NCI-H2107 treated with DMSO at 0.1 percent for 48 hours (cell line): ENCODE measurements around the gene ADGRL3.
"Not testable (repeated sequence)": the region's sequence is repeated elsewhere in the genome, so short reads cannot be mapped to it uniquely, and the experiment has no call there.

Experiments
- DNase-seq: peaks from one replicate; lab custom pipeline; 2025; ENCODE audit not compliant: unreplicated experiment; lab: John Stamatoyannopoulos, UW

The ADGRL3 gene

DNA sequence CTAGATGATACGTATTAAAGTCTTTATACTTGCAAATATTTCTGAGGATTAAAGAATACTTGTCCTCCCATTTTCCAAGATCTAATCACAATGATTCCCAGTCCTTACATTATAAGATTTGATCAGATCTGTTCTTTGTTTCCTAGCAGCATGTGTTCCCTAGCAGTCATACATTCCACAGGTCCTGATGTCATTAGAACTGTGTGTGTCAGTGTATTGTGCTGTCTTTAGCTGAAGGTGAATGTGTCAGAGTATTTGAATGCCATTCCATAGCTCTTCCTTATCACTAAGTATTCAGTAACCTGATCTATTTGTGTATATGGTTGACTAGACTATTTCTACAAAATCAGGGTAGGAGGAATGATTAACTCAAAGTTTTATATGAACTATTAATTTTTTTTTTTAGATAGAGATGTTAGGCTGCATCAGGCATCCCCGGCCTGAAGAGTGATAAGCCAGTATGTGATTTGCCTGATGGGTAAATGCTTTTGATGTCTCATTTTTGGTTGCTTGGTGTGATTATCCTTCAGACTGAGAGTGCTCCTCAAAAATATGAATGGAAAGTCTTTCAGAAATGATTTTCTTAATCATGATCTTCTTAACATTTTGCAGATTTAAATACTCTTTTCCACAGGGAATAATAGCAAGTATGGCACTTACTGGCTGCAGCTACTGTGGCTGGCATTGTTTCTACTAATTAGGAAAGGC is 4.4 kb downstream of the ADGRL3 start:
- peak; percentile 15 for DNase-seq

DNA sequence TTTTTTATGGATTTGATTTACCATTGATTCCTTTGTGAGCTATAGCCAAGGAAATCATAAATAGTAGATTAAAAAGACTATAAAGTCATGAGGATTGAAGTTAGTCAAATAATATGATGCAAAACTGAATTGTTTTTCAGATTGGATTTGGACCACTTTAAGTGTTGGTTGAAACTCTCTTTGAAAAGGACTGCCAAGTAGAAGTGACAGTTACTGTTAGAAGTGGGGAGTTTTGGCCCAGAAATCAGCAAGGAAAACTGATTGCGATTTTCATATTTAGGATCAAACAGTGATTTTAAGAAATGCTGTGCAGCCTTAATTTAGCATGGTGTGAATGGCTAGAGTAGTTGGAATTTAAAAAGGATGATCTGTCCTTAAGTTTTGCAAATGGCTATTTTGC is 4.9 kb downstream of the ADGRL3 start:
- no peak for DNase-seq

DNA sequence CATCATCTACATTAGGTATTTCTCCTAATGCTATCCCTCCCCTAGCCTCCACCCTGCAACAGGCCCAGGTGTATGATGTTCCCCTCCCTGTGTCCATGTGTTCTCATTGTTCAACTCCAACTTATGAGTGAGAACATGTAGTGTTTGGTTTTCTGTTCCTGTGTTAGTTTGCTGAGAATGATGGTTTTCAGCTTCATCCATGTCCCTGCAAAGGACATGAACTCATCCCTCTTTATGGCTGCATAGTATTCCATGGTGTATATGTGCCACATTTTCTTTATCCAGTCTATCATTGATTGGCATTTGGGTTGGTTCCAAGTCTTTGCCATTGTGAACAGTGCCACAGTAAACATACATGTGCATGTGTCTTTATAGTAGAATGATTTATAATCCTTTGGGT is 7.0 kb downstream of the ADGRL3 start:
- not testable (repeated sequence) for DNase-seq

DNA sequence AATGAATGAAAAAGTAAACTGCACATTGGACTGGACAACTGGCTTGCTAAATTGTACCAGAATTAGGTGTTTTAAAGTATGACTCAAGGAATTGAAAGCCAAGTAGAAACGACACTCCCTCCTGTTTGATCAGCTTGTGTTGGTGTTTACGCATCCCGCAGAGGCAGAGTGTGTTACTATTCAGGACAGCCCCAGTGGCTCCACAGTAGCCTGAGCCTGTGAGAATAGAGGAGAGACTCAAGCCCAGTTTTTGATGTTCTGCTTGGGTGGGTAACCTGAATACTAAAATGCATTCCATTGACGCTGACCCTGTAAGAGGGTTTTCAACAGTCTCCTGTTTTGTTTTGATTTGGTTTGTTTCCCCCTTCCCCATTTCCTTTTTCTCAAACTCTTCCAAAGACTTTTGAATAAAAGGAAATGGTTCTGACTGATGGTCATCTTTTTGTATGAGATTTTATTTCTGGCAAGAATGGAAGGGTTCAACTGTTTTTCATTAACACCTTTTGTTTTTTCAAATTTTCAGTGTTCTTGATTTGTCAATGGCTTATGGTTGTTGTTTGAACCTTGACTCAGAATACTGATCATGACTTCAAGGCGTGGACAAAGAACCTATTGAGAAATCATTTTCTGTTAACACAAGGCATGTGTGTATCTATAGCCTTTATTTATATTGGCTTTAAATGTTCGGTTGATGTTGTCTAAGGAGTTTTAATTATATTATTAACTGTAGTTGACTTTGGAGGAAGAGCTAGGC is 10.2 kb downstream of the ADGRL3 start:
- DNase-seq = no peak

DNA sequence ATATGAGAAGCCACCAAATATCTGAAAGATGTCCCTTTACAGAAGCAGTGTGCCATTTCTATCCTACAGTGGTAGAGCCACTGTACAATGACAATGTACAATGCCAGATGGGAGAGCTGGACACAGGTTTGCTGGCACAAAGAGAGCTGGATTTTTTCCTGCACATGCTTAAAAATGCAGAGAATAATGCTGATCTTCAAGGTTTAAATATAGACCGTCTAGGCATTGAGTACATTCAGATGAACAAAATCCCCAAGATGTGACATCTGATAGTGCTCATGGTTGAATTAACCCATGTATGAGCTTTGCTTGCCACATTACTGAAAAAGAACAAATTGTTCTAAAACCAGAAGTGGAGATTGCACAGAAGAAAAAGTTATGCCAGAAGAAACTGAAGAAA is 11.7 kb downstream of the ADGRL3 start:
- DNase-seq = no peak

DNA sequence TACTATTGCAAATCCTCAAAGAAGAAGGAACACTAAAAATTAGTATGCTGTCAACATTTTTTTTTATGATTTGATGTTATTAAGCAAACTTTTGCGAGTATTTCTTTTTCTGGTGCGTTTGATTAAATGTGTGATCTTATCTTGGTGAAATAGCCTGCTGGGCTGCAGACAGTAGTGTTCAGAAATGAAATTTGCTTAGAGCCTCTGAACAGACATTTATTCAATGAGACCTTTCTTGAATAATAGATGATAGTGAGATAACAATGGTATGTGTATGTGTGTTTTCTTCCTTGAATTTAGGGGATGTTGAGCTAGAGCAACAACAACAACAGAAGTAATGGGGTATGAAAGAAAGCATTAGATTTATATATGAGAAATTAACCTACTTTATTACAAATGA is 12.7 kb downstream of the ADGRL3 start:
- DNase-seq = no peak

DNA sequence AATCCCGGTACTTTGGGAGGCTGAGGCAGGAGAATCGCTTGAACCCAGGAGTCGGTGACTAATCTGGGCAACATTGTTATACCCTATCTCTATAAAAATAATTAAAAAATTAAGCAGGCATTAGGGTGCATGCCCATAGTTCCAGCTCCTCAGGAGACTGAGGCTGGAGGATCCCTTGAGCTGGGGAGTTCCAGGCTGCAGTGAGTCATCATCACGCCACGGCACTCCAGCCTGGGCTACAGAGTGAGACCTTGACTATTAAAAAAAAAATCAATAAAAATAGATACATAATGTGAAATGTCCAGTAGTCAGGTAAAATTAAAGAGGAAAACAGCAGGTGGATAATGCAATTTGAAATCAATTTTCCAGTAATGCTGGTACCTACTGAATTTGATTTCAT is 14.6 kb downstream of the ADGRL3 start:
- DNase-seq = no peak

DNA sequence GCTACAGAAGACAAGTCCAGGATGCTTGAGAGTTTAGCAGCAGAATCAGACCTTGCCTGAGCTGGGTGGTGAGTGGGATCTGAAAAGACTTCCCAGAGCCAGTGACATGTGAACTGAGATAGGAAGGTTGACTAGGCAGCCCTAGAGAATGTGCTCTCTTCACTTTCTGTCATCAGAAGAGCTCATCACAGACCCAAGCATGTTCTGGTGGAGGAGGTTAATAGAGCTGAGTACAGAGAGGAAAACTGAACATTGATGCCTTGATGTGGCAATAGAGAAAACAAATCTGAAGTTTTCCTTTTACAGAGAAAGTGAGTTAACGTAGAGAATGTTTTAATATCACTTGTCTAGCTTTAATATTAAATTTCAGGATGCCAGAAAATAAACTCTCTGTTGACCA is 17.1 kb downstream of the ADGRL3 start:
- DNase-seq = no peak

DNA sequence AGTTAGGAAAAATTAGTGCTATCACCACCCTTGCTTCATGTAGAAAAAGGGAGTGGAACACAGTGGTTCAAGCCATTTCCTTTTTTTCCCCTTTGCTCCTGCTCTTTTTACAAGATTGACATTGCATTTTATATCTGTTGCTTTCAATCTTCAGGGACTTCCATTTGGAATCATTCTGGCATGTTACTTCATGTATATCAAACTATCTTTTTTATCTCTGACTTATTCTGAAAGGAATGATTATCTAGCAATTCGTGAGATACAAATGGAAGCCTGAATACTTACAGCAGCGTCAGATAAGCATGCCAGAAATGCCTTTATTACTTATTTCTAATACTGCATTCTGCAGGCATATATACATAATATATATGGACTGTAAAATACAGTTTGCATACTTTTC is 20.4 kb downstream of the ADGRL3 start:
- DNase-seq = no peak

DNA sequence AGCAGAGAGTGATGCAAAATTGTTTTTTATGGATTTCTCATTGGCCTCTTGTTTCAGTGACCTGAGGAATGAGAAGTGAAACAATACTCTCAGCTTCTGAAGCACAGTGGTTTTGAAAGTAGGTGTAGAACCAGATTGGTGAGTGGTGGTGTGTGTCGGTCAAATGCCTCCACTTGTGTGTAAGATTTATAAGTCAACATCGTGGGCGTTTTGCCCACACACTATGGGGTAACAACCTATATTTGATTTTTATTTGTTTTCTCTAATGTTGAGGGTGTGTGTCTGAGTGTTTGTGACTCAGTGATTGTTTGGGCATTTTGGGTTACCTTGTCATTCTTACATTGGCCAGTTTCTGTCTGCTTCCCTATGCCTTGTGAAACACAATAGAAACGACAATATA is 23.3 kb downstream of the ADGRL3 start:
- no peak for DNase-seq

DNA sequence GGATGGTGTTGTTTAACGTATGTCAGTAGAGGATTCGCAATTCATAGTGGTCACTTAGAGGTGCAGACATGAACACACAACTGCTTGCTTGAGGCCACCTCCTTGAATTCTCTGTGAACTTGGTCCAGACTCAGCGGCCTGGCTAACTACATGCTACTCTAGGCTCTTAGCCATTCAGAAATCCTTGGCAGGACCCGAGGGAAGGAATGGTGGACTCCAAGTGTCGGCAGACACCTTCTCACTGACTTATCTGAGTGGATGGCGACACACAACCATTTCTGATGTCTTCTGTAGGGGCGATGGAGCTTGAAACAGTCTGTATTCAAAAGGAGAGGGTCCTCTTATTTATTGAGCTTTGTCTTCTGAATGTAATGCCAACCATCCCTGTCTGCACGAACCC is 24.4 kb downstream of the ADGRL3 start:
- no peak for DNase-seq

DNA sequence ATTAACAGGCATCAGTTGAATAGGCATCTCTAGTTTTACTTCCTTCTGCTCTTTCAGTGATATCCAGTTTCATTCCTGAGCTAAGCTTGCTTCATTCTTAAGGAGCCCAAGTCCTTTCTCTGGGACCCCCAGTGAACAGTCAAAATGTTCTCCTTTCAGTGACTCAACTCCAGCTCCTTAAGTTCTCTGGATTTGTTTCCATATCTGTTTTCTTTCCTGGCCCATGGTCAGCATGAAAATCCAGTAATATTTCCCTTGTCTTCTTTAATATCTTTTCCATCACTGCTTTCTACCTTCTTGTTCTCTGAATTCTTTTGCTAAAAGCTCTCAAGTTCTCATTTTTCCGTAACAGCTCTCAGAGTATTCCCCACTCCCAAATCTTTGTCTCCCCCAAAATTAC is 25.5 kb downstream of the ADGRL3 start:
- DNase-seq = no peak

DNA sequence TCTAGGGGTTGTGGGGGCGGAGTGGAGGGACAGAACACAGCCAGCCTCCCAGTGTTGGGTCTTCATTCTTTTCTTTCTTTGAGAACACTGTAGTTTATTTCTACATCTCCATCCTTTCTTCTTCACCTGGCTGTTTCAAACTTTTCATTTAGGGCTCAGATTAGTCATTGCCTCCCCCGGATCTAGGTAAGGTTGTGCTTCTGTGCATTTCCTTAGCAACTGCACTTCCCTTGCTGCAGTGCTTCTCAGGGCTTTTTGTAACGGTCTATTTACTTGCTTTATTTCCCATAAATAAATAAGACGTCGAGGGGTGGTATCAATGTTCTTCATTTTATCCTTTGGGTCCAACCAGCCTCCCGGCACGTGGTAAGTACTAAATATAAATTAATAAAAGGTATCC is 31.3 kb downstream of the ADGRL3 start:
- DNase-seq = no peak

DNA sequence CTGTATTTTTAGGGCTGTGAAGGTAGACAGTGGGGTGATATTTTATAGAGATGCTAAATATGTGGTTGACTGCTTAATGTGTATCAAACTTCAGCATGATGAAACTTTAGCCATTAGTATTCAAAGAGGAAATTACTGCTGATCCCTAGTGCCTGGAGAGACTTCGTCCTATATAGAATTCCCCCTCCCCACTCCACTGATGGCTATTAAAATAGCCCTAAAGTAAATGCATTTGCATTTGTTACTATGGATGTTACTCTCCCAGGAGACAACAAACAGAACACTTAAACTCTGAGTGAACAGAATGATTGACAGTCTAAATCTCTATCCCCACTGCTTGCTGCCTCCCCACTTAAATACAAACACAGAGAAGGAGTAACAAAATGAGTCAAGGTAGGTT is 39.1 kb downstream of the ADGRL3 start:
- peak; percentile 25 for DNase-seq

DNA sequence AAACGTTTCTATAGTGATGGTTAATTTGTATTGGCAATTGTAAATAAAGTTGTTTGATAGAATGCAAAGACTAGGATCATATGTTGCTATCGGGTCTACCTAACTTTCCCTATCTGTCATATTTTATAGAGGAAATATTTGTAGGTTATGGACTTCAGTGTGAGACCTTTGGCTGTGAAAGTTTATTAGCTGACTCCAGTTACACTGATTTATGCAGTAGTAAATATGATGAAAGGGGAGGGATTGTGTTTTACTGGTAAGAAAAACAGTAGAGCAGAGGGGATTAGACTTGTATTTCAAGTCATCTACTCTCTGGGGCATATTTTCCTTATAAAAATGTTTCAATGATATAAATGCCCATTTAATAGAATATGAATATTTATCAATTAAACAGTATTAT is 43.8 kb downstream of the ADGRL3 start:
- DNase-seq = no peak

DNA sequence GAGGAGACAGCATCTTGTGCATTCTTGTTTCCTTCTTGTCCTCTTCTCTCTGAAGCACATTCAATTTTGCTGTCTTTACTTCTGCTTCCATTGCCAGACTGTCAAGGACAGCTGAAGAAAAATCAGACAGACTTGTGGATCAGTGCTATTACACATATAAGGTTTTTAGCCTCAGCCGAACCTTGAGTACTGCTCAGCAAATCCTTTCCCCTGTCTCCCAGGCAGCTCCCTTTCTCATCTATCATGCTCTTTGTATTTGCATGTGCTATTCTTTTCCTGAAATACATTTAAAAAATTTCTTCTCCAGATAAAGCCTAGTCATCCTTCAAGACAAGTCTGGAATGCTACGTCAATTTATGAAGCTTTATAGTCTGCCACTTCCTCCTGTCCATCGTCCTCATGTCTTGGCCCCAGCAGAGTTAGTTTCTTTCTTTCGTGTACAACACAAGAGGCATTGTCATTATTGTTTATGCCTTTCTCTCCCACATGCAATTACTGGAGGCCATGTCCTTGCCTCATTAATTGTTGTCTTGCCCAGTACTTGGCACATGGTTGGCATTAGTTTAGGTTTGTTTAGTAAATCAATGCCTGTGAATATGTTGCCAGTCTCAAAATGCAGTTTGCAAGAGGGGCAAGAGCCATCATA is 45.1 kb downstream of the ADGRL3 start:
- no peak for DNase-seq

DNA sequence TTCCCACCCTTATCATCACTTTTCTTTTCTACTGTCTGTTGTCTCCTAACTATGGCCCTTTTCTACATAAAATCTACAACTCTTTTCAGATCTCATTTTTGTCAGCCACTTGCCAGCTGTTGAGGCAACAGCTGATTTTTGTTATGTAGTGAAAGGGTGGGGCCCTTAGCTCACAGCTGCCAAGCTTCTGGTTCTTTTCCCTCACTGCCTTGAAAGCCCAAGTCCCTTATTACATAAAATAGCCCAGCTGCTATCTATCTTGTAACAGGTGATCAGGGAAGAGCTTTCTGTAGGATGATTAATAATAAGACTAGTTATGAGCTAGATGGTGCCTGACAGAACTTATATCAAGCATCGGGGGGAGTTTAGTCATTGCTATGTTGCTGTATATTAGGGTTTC is 45.9 kb downstream of the ADGRL3 start:
- no peak for DNase-seq

DNA sequence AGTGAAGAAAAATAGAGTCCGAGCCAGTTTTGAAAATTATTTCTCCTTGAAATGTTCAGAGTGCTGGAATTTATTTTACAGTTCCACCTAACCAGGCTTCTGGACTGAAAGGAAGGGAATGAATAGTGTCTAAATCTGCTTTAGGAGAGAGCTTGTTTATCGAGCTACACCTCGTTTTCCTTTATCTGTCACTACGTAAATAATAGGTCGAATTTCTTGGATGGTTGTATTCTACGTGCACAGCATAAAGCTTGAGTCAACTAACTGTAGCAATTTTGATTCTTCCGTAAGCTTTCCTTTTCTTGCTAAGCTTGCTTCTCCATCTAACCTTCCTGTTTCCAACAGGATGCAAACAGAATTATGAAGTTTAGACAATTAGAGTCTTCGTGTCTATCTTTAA is 48.6 kb downstream of the ADGRL3 start:
- DNase-seq = no peak

DNA sequence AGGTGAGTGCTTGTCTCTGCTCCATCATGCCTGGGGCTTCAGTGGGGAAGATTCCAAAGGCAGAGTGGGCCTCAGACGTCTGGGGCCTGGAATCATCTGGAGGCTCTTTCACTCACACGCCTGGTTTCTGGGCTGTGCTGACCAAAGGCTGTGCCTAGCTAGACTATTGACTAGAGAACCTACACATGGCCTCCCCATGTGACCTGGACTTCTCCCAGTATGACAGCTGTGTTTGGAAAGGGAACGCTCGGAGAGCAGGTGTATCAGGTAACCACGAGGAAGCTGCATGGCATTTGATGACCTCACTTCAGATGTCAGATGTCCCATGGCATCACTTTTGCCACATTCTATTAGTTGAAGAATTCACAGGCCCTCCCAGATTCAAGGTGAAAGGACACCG is 51.0 kb downstream of the ADGRL3 start:
- peak; percentile 54 for DNase-seq

DNA sequence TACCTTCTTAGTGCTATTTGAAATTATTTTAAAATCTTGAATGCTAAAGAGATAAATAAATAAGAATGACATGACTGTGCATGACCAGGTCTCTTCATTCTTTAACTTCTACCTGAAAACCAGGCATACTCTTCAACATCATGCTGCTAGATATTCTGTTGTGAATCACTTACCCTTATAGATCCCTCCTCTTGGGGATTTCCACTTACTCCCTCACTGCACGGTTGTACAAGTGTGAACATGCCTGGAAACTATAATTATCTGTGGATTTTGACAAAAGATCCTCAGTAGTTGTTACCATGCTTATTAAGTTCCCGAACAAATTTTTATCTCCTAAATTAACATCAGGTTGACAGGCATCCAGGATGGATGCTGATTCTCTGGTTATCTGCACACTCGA is 54.3 kb downstream of the ADGRL3 start:
- no peak for DNase-seq

DNA sequence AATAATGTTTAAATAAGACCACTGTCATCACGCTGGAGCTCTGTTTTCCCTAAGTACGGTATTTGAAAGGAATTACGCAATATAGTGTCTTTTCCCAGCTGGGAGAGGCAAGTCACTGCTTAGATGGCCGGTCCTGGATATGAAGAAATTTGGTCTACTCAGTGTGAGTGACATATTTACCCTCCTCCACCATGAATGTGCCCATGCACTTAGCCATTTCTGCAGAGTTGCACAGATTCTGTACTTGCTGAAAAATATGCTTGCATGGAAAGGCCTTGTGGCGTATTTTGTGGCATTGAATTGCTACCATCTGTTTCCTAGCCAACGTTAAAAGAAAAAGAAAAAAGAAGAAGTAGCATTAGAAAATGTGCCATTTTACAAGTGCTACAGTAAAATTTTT is 73.1 kb downstream of the ADGRL3 start:
- no peak for DNase-seq

DNA sequence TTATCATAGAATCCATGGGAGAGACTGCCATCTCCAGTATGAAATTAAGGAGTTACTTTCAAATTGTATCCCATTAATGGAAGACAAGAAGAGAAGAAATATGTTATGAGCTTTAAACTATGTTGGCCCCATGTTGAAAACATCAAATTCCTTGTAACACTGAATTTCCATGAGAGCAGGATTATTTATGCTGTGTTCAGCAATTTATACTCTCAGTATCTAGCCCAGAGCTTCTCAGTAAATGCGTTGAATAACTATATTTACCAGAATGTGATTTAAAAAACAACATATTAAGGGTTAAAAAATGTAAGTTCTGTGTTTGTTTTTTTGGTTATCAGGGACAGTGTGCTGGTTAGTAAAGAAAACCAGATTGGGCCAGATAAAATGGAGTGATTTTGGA is 74.2 kb downstream of the ADGRL3 start:
- no peak for DNase-seq
